Ishikawa (cell line): ENCODE data around the gene GDPD3.

Source experiments
- CREB1 ChIP-seq: IDR thresholded peaks from 2 replicates; pipeline ENCODE4 v1.6.1; 2012; ENCODE audit warnings: low read depth
- EGR1 ChIP-seq: IDR thresholded peaks from 2 replicates; pipeline ENCODE4 v1.6.1; 2012
- EP300 ChIP-seq: IDR thresholded peaks from 2 replicates; pipeline ENCODE4 v1.6.1; 2012; ENCODE audit warnings: borderline replicate concordance
- MAX ChIP-seq: IDR thresholded peaks from 2 replicates; pipeline ENCODE4 v1.6.1; 2012
- REST ChIP-seq: IDR thresholded peaks from 2 replicates; pipeline ENCODE4 v1.6.1; 2012; ENCODE audit warnings: low read depth, mild to moderate bottlenecking
- TEAD4 ChIP-seq: IDR thresholded peaks from 2 replicates; pipeline ENCODE4 v1.6.1; 2012
- ZBTB7A ChIP-seq: IDR thresholded peaks from 2 replicates; pipeline ENCODE4 v1.6.1; 2012; ENCODE audit warnings: low read depth

GRCh38 chr16:30147843-30148510 is 34.6 kb upstream of the GDPD3 start:
- no peak for TF ChIP-seq EGR1
- no peak for TF ChIP-seq EP300
- no peak for TF ChIP-seq MAX
- TF ChIP-seq ZBTB7A: no peak
- no peak for TF ChIP-seq TEAD4
- TF ChIP-seq CREB1: no peak
- no peak for TF ChIP-seq REST
